CD14-positive monocyte (primary cell): ENCODE measurements around the gene CYP4F12. TPM values are rescaled to one million over a fixed set of nuclear protein-coding genes. Genes with fewer than 3 reads are reported as not detected.

ENCODE experiments used
- DNase-seq, 3 donors: peaks; one replicate each; pipeline ENCODE4 v3.0.0-alpha.2; 2011 to 2022
- H2AFZ ChIP-seq: 2 replicates; pipeline ENCODE4 v1.6.0; 2012; ENCODE audit warnings: mild to moderate bottlenecking, low read depth, low read length, inconsistent platforms; ENCODE audit not compliant: insufficient read depth, poor library complexity, severe bottlenecking
- H3K27ac ChIP-seq, 2 donors: 1 replicate in 1 of 2; 2 replicates in 1 of 2; pipeline ENCODE4 v1.5.1; 2012 to 2013; ENCODE audit warnings: low read length in 2 of 2, control low read depth in 1 of 2, inconsistent platforms in 1 of 2, low read depth in 1 of 2, mild to moderate bottlenecking in 1 of 2
- H3K27me3 ChIP-seq, 2 donors: one replicate each; pipeline versions ENCODE4 v1.6.0 to v1.6.1; 2011 to 2013; ENCODE audit warnings: low read length in 2 of 2; ENCODE audit not compliant: control insufficient read depth in 2 of 2, insufficient read depth in 2 of 2
- H3K36me3 ChIP-seq, 2 donors: replicated peaks in 1 of 2; 1 replicate in 1 of 2; 2 replicates in 1 of 2; pipeline versions ENCODE4 v1.5.1 to v1.6.1; 2012 to 2013; ENCODE audit warnings: low read length in 2 of 2, control low read depth in 1 of 2, inconsistent platforms in 1 of 2, mild to moderate bottlenecking in 1 of 2; ENCODE audit not compliant: insufficient read depth in 2 of 2, control insufficient read depth in 1 of 2
- H3K4me1 ChIP-seq, 2 donors: 1 replicate in 1 of 2; 2 replicates in 1 of 2; pipeline versions ENCODE4 v1.5.1 to v1.6.1; 2012 to 2013; ENCODE audit warnings: low read length in 2 of 2, control low read depth in 1 of 2, inconsistent platforms in 1 of 2, mild to moderate bottlenecking in 1 of 2, moderate library complexity in 1 of 2; ENCODE audit not compliant: insufficient read depth in 2 of 2, control insufficient read depth in 1 of 2
- H3K4me2 ChIP-seq: replicated peaks from 2 replicates; pipeline ENCODE3; 2012; ENCODE audit warnings: low read length, moderate library complexity, mild to moderate bottlenecking; ENCODE audit not compliant: poor library complexity, severe bottlenecking; ENCODE audit errors: extremely low read depth
- H3K4me3 ChIP-seq, 3 experiments: fragments of 200-600 bp in 1 of 3; sonication (generic) in 1 of 3; replicated peaks in 1 of 3; 1 replicate in 2 of 3; 2 replicates in 1 of 3; pipeline ENCODE4 v1.5.1; 2011 to 2013; ENCODE audit warnings: low read length in 3 of 3, mild to moderate bottlenecking in 3 of 3, control low read depth in 2 of 3, low read depth in 2 of 3, inconsistent platforms in 1 of 3, moderate library complexity in 1 of 3
- H3K79me2 ChIP-seq: 2 replicates; pipeline ENCODE4 v1.6.0; 2012; ENCODE audit warnings: mild to moderate bottlenecking, control low read depth, inconsistent platforms, low read length, moderate library complexity; ENCODE audit not compliant: insufficient read depth
- H3K9ac ChIP-seq: 2 replicates; pipeline ENCODE4 v1.6.0; 2017; ENCODE audit warnings: low read length, mild to moderate bottlenecking; ENCODE audit not compliant: insufficient read depth, poor library complexity, severe bottlenecking
- H3K9me3 ChIP-seq, 2 donors: replicated peaks in 1 of 2; 1 replicate in 1 of 2; 2 replicates in 1 of 2; pipeline versions ENCODE4 v1.5.1 to v1.6.1; 2012 to 2013; ENCODE audit warnings: low read length in 2 of 2, control low read depth in 1 of 2; ENCODE audit not compliant: control insufficient read depth in 1 of 2, insufficient read depth in 1 of 2
- H4K20me1 ChIP-seq: 2 replicates; pipeline ENCODE4 v1.6.0; 2012; ENCODE audit warnings: mild to moderate bottlenecking, low read length, control low read depth, moderate library complexity; ENCODE audit not compliant: insufficient read depth
- H3K27ac Mint-ChIP-seq, 7 donors: one replicate each; pipeline ENCODE4 v1.8.0; 2020; ENCODE audit warnings: mild to moderate bottlenecking in 7 of 7, mixed read lengths in 7 of 7, moderate library complexity in 6 of 7, inconsistent platforms in 2 of 7
- H3K27me3 Mint-ChIP-seq, 3 donors: one replicate each; pipeline ENCODE4 v1.8.0; 2021 to 2022; ENCODE audit warnings: low read depth in 3 of 3, mild to moderate bottlenecking in 3 of 3, mixed read lengths in 3 of 3, moderate library complexity in 3 of 3, inconsistent platforms in 1 of 3
- H3K36me3 Mint-ChIP-seq, 2 donors: one replicate each; pipeline ENCODE4 v1.8.0; 2020; ENCODE audit warnings: mixed read lengths in 2 of 2, inconsistent platforms in 1 of 2, mild to moderate bottlenecking in 1 of 2
- H3K4me1 Mint-ChIP-seq: one replicate; pipeline ENCODE4 v1.8.0; 2020; ENCODE audit warnings: mild to moderate bottlenecking, mixed read lengths
- H3K4me3 Mint-ChIP-seq, 2 donors: one replicate each; pipeline ENCODE4 v1.8.0; 2020; ENCODE audit warnings: mild to moderate bottlenecking in 2 of 2, mixed read lengths in 2 of 2, moderate library complexity in 1 of 2
- H3K9me3 Mint-ChIP-seq, 7 donors: one replicate each; pipeline ENCODE4 v1.8.0; 2020 to 2022; ENCODE audit warnings: mixed read lengths in 7 of 7, mild to moderate bottlenecking in 6 of 7, moderate library complexity in 6 of 7, inconsistent platforms in 2 of 7
- CTCF ChIP-seq: fragments of 200-600 bp; IDR thresholded peaks from one replicate; pipeline ENCODE4 v1.8.0; 2022; ENCODE audit warnings: antibody characterized with exemption, mild to moderate bottlenecking
- WGBS: methylation state at CpG from one replicate; pipeline ENCODE4 v1.1.5; 2013; ENCODE audit warnings: missing lambda C conversion rate; ENCODE audit not compliant: insufficient coverage; 5-methylcytosine and 5-hydroxymethylcytosine counted together
- intact Hi-C, 2 donors: fragments of 100-400 bp; cut with micrococcal nuclease; formaldehyde crosslinking; loops; one replicate each; pipeline versions ENCODE4 v1.15.0 to v1.15.1; 2023
- polyA plus RNA-seq, 3 donors: library from polyadenylated mRNA; depleted of rRNA in 1 of 3; unstranded in 2 of 3; stranded (reverse) in 1 of 3; fragments of 300-500 nt in 2 of 3; fragments of >200 nt in 1 of 3; fragmentation: Illumina TruSeq in 2 of 3; gene quantifications; 1 replicate in 2 of 3; 2 replicates in 1 of 3; pipeline ENCODE4 v1.2.3, GENCODE V29; 2012 to 2021

Gene CYP4F12
- polyA plus RNA-seq, 3 donors, result 0.09 TPM; not detected in 2

GRCh38 chr19:15671237-15671821 is 1.6 kb upstream of the CYP4F12 start:
- Histone ChIP-seq H3K9me3 (no peaks in the 10 kb centered on the region), H3K79me2 (no peaks in the 10 kb centered on the region), H3K4me2 (no peak overlapping the region), H3K9ac (no peak overlapping the region), H4K20me1 (no peaks in the 10 kb centered on the region), H2AFZ (no peak overlapping the region), H3K27me3 (no peaks in the 10 kb centered on the region), H3K27ac (no peak overlapping the region), H3K36me3 (no peaks in the 10 kb centered on the region), H3K4me1 (peaks cover 22 to 23% of the 10 kb centered on the region in 2 donors), H3K4me3 (no peak overlapping the region)
- no peak for DNase-seq
- Mint-ChIP-seq H3K27ac (no peak overlapping the region), H3K4me1 (peaks cover 21% of the 10 kb centered on the region), H3K4me3 (no peak overlapping the region), H3K36me3 (no peaks in the 10 kb centered on the region), H3K27me3 (peaks cover 2 to 5% (median 3%) of the 10 kb centered on the region in 3 donors), H3K9me3 (peaks cover 0 to 2% (median 0%) of the 10 kb centered on the region in 7 donors)
- intact Hi-C loops, result no loop called here
- WGBS, result 69% methylated on average over 4 of the region's 5 CpGs
- TF ChIP-seq CTCF, result no peak

GRCh38 chr19:15671891-15672579 is 852 bp upstream of the CYP4F12 start:
- TF ChIP-seq CTCF, result no peak
- Histone ChIP-seq H4K20me1 (no peaks in the 10 kb centered on the region), H3K4me1 (peaks cover 15 to 16% of the 10 kb centered on the region in 2 donors), H3K4me2 (no peak overlapping the region), H3K79me2 (no peaks in the 10 kb centered on the region), H3K4me3 (no peak overlapping the region), H3K9me3 (no peaks in the 10 kb centered on the region), H3K27ac (no peak overlapping the region), H2AFZ (no peak overlapping the region), H3K36me3 (no peaks in the 10 kb centered on the region), H3K9ac (no peak overlapping the region), H3K27me3 (no peaks in the 10 kb centered on the region)
- Mint-ChIP-seq H3K4me1 (peaks cover 21% of the 10 kb centered on the region), H3K4me3 (no peak overlapping the region), H3K27ac (no peak overlapping the region), H3K27me3 (peaks cover 2 to 6% (median 5%) of the 10 kb centered on the region in 3 donors), H3K36me3 (no peaks in the 10 kb centered on the region), H3K9me3 (peaks cover 0 to 3% (median 0%) of the 10 kb centered on the region in 7 donors)
- 54% methylated on average over 8 of the region's 10 CpGs for WGBS
- intact Hi-C loops, result no loop called here
- no peak for DNase-seq
